T-helper 9 cell (primary cell): Measurements from ENCODE around the gene TMEM47.

Experiments used
- DNase-seq: peaks from one replicate; pipeline ENCODE4 v3.0.0-alpha.2; 2020

Gene TMEM47

DNA sequence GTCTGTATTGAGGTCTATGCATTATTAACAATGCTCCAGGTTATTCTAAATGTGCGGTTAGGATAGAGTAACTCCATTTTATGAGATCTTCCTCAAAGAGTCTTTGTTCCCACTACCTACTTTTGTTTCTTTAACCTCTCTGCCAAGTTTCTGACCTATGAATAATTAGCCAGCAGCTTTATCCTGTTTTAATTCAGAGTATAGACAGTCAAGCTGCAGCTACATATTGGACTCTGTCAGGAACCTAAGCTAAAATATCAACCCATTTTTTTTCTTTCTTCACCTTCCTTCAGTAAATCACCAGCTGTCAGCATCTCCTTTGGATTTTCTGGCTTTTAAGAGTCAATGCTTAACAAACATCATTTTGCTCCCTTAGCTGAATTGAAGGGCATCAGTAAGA is 72.3 kb downstream of the TMEM47 start:
- no peak for DNase-seq

DNA sequence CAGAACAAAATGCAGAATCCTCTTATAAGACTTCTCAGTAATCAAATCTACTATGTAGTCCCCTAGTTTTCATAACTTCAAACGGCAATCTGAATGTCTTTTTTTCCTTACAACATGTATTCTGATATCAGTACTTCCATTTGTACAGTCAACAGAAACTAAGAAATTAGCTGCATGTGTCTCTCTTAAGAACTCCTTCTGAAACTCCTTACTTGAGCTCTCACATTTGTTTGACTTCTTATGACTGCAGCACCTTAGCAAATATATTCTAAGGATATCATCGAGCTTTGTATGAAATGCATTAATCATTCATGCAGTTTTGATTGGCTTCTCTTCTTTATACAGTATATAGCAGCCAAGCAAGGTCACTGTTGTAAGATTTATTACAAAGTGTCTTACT is 77.0 kb downstream of the TMEM47 start:
- DNase-seq, result no peak

DNA sequence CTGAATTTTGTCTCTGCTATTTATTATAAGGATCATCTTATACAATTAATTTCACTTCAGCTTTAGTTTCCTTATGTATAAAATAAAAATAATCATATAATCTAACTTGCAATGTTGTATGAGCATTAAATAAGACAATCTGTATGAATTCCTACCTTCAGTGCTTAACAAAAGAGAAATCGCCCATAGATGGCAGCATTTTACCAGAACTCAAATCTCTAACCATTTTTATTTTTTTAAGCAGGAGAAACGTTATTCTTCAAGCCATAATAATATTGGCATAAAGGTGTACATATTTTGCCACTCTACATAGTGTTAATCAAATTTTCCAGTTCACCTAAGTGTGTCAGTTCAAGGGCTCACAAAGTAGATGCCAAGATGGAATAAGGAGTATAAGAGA is 78.8 kb downstream of the TMEM47 start:
- DNase-seq, result no peak
